CD4-positive, alpha-beta memory T cell (primary cell): ENCODE results near the gene LAMA5. TPM values are rescaled to one million over a fixed set of nuclear protein-coding genes. Genes with fewer than 3 reads are reported as not detected.
"Not testable (repeated sequence)": the region's sequence is repeated elsewhere in the genome, so short reads cannot be mapped to it uniquely, and the experiment has no call there.

Source experiments
- CTCF ChIA-PET: fragments of 350-600 bp; sonication (Branson Sonifier 250); formaldehyde crosslinking; loops from one replicate; lab custom pipeline; 2021; ENCODE audit warnings: inconsistent platforms; ENCODE audit not compliant: partially characterized antibody; lab: Charles Lee
- POLR2A ChIA-PET: fragments of 350-600 bp; sonication (Branson Sonifier 250); formaldehyde crosslinking; loops from one replicate; lab custom pipeline; 2021; ENCODE audit not compliant: partially characterized antibody; lab: Charles Lee
- DNase-seq, 5 donors: peaks; one replicate each; pipeline versions ENCODE4 v3.0.0 to v3.0.0-alpha.2; 2020 to 2022; ENCODE audit warnings: mixed read lengths in 1 of 5
- H3K27ac ChIP-seq: one replicate; pipeline ENCODE4 v1.7.0; 2013; ENCODE audit warnings: low read depth, low read length
- H3K27me3 ChIP-seq: 2 replicates; pipeline ENCODE4 v1.7.0; 2013; ENCODE audit warnings: mild to moderate bottlenecking, low read length, moderate library complexity; ENCODE audit not compliant: insufficient read depth
- H3K36me3 ChIP-seq: 2 replicates; pipeline ENCODE4 v1.7.0; 2013; ENCODE audit warnings: mild to moderate bottlenecking, low read length, moderate library complexity; ENCODE audit not compliant: insufficient read depth
- H3K4me1 ChIP-seq: 2 replicates; pipeline ENCODE4 v1.7.0; 2013; ENCODE audit warnings: mild to moderate bottlenecking, low read length, moderate library complexity; ENCODE audit not compliant: insufficient read depth
- H3K4me3 ChIP-seq, 2 donors: one replicate each; pipeline ENCODE4 v1.7.0; 2013; ENCODE audit warnings: low read length in 2 of 2, mild to moderate bottlenecking in 1 of 2
- H3K9me3 ChIP-seq, 2 donors: one replicate each; pipeline ENCODE4 v1.7.0; 2013; ENCODE audit warnings: low read length in 2 of 2, control low read depth in 1 of 2; ENCODE audit not compliant: control insufficient read depth in 1 of 2
- H3K27ac Mint-ChIP-seq, 7 donors: one replicate each; pipeline ENCODE4 v1.8.0; 2020 to 2021; ENCODE audit warnings: mixed read lengths in 7 of 7, mild to moderate bottlenecking in 6 of 7, inconsistent platforms in 3 of 7, moderate library complexity in 3 of 7
- H3K27me3 Mint-ChIP-seq, 2 donors: one replicate each; pipeline ENCODE4 v1.8.0; 2020 to 2021; ENCODE audit warnings: mixed read lengths in 2 of 2
- H3K36me3 Mint-ChIP-seq, 2 donors: one replicate each; pipeline ENCODE4 v1.8.0; 2020 to 2021; ENCODE audit warnings: mixed read lengths in 2 of 2, inconsistent platforms in 1 of 2, mild to moderate bottlenecking in 1 of 2
- H3K4me1 Mint-ChIP-seq, 4 donors: one replicate each; pipeline ENCODE4 v1.8.0; 2020 to 2021; ENCODE audit warnings: mixed read lengths in 4 of 4, mild to moderate bottlenecking in 1 of 4
- H3K4me3 Mint-ChIP-seq, 8 donors: one replicate each; pipeline ENCODE4 v1.8.0; 2020 to 2021; ENCODE audit warnings: mixed read lengths in 8 of 8, mild to moderate bottlenecking in 7 of 8, moderate library complexity in 6 of 8, inconsistent platforms in 3 of 8
- H3K9me3 Mint-ChIP-seq, 8 donors: one replicate each; pipeline ENCODE4 v1.8.0; 2020 to 2021; ENCODE audit warnings: mixed read lengths in 8 of 8, mild to moderate bottlenecking in 5 of 8, inconsistent platforms in 3 of 8, moderate library complexity in 1 of 8
- intact Hi-C: fragments of 100-400 bp; cut with micrococcal nuclease; formaldehyde crosslinking; loops from one replicate; pipeline ENCODE4 v1.15.1; 2023
- polyA plus RNA-seq, 2 donors: library from polyadenylated mRNA; unstranded; fragments of 300-500 nt; fragmentation: Illumina TruSeq; gene quantifications; one replicate each; pipeline ENCODE4 v1.2.3, GENCODE V29; 2021
- total RNA-seq, 2 experiments: library from RNA; stranded (reverse); gene quantifications; one replicate each; pipeline ENCODE4 v1.2.3, GENCODE V29; 2021

The LAMA5 gene
- total and polyA plus RNA-seq, 4 experiments from 2014 or later = 0.49 TPM; not detected in 3

GRCh38 chr20:62378215-62378614, 11.1 kb upstream of the LAMA5 start:
- Histone ChIP-seq H3K36me3 (no peaks in the 10 kb centered on the region), H3K27me3 (no peaks in the 10 kb centered on the region), H3K9me3 (no peaks in the 10 kb centered on the region), H3K4me3 (no peak overlapping the region), H3K4me1 (no peaks in the 10 kb centered on the region), H3K27ac (no peak overlapping the region)
- POLR2A ChIA-PET = interaction anchor here (2.7 kb wide), 1 partner anchor 9 kb away, joined by 7 read pairs; the partner anchor contains the start of gene RPS21
- intact Hi-C loops = no loop called here
- Mint-ChIP-seq H3K4me1 (peaks cover 6 to 12% (median 9%) of the 10 kb centered on the region in 4 donors), H3K36me3 (peaks cover 8 to 9% of the 10 kb centered on the region in 2 donors), H3K9me3 (no peaks in the 10 kb centered on the region), H3K4me3 (no peak overlapping the region), H3K27me3 (peaks cover 0 to under 1% of the 10 kb centered on the region in 2 donors), H3K27ac (no peak overlapping the region)
- CTCF ChIA-PET = no interaction called here
- DNase-seq = no peak

DNA sequence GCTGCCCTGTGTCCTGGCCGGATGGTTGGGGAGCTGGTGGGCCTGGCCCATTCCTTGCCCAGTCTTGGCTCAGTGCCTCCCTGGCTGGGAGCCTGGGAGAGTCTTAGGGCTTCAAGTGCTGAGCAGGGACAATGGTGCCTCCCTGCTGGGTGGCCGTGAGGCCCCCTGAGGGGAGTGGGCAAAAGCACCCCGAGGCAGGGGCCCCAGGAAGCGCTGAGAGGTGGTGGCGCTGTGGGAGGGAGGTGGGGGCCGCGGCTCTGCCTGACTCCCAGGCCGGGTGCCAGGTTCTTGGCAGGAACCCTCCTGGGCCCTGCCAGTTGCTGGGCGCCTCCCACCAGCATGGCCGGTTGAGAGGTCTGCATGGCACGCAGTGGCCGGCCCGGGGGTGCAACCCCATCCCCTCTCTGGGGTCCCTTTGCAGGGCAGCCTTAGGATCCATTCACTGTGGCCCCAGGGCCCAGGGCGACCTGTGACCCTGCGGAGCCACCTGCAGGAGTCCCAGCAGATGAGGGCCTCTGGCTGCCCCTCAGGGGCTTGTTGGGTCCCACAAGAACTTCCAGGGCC, 10.6 kb upstream of the LAMA5 start:
- peaks cover 6 to 8% of the 10 kb centered on the region in 2 donors for H3K36me3 Mint-ChIP-seq
- H3K27ac ChIP-seq = no peak overlapping the region
- no peak for DNase-seq
- no peaks in the 10 kb centered on the region for H3K4me1 ChIP-seq
- H3K27me3 ChIP-seq = no peaks in the 10 kb centered on the region
- peaks cover 3 to 11% (median 6%) of the 10 kb centered on the region in 4 donors for H3K4me1 Mint-ChIP-seq
- intact Hi-C loops = no loop called here
- no peak overlapping the region for H3K4me3 ChIP-seq
- H3K27me3 Mint-ChIP-seq = peaks cover 2 to 4% of the 10 kb centered on the region in 2 donors
- no peaks in the 10 kb centered on the region for H3K9me3 ChIP-seq
- ChIA-PET CTCF (no interaction called here), POLR2A (interaction anchor here (2.7 kb wide), 1 partner anchor 9 kb away, joined by 7 read pairs; the partner anchor contains the start of gene RPS21)
- no peak overlapping the region for H3K4me3 Mint-ChIP-seq
- no peak overlapping the region for H3K27ac Mint-ChIP-seq
- no peaks in the 10 kb centered on the region for H3K9me3 Mint-ChIP-seq
- H3K36me3 ChIP-seq = no peaks in the 10 kb centered on the region

- CTCF ChIA-PET = no interaction called here
- H3K36me3 Mint-ChIP-seq = peaks cover 3 to 4% of the 10 kb centered on the region in 2 donors
- Histone ChIP-seq H3K27ac (no peak overlapping the region), H3K4me1 (no peaks in the 10 kb centered on the region), H3K9me3 (no peaks in the 10 kb centered on the region), H3K36me3 (no peaks in the 10 kb centered on the region), H3K4me3 (no peak overlapping the region), H3K27me3 (no peaks in the 10 kb centered on the region)
- H3K9me3 Mint-ChIP-seq = no peaks in the 10 kb centered on the region
- H3K27ac Mint-ChIP-seq = no peak overlapping the region
- POLR2A ChIA-PET = interaction anchor here (2.7 kb wide), 1 partner anchor 10 kb away, joined by 7 read pairs; the partner anchor contains the start of gene RPS21
- intact Hi-C loops = no loop called here
- peaks cover 0 to 8% (median 3%) of the 10 kb centered on the region in 4 donors for H3K4me1 Mint-ChIP-seq
- DNase-seq = no peak
- H3K4me3 Mint-ChIP-seq = no peak overlapping the region
- peaks cover 2 to 4% of the 10 kb centered on the region in 2 donors for H3K27me3 Mint-ChIP-seq
Measured at GRCh38 chr20:62377064-62377461, 10.0 kb upstream of the LAMA5 start.

DNA sequence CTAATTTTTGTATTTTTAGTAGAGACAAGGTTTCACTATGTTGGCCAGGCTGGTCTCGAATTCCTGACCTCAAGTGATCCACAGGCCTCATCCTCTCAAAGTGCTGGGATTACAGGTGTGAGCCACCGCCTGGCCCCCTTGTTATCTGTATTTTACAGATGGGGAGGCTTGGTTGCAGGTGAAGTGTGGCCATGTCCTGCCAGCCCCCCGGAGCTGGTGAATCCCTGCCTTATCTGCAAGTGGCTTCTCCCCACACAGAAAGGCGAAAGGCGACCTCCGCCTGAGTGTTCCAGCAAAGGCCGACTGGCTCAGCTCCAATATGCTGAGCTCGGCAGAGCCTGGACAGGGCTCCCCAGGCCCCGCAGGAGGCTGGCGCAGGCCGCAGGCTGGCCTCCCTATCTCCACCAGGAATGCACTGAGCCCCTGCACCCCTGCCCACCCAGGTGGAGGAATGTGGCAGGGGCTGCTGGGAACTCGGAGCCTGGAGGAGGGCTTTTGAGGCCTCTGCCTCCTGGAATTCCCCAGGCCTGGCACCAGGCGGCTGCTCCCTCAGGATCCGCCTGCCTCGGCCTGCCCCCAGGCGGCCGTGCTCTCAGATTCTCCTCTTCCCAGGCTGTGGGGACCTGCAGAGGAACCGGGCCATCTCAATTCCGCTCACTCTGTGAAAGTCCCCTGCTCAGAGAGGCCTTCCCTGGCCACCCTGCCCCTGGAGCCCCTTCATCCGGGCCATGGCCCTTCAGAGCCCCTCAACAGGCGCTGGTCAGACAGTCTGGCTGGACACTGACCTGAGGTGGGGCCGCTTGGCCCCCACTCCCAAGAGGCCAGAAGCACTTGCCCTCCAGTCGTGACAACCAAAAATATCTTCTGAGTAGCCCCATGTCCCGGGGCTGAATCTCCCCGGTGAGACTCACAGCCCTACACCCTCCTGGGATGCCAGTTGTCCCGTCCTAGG, 9.3 kb upstream of the LAMA5 start:
- H3K4me3 ChIP-seq = no peak overlapping the region
- no peaks in the 10 kb centered on the region for H3K9me3 Mint-ChIP-seq
- H3K4me3 Mint-ChIP-seq = no peak overlapping the region
- DNase-seq = no peak
- no peaks in the 10 kb centered on the region for H3K36me3 ChIP-seq
- no peaks in the 10 kb centered on the region for H3K36me3 Mint-ChIP-seq
- H3K27ac Mint-ChIP-seq = no peak overlapping the region
- intact Hi-C loops = no loop called here
- peaks cover 2 to 4% of the 10 kb centered on the region in 2 donors for H3K27me3 Mint-ChIP-seq
- H3K9me3 ChIP-seq = no peaks in the 10 kb centered on the region
- CTCF ChIA-PET = no interaction called here
- POLR2A ChIA-PET = interaction anchor here (2.7 kb wide), 1 partner anchor 11 kb away, joined by 7 read pairs; the partner anchor contains the start of gene RPS21
- no peaks in the 10 kb centered on the region for H3K27me3 ChIP-seq
- H3K27ac ChIP-seq = no peak overlapping the region
- H3K4me1 Mint-ChIP-seq = peaks cover 0 to 4% (median 0%) of the 10 kb centered on the region in 4 donors
- no peaks in the 10 kb centered on the region for H3K4me1 ChIP-seq

- Histone ChIP-seq H3K36me3 (no peaks in the 10 kb centered on the region), H3K27ac (no peak overlapping the region), H3K9me3 (no peaks in the 10 kb centered on the region), H3K27me3 (no peaks in the 10 kb centered on the region), H3K4me1 (no peaks in the 10 kb centered on the region), H3K4me3 (no peak overlapping the region)
- peaks cover 0 to 4% (median 0%) of the 10 kb centered on the region in 4 donors for H3K4me1 Mint-ChIP-seq
- no peak for DNase-seq
- peak overlapping the region in 1 of 7 donors; percentile 13 for H3K27ac Mint-ChIP-seq
- intact Hi-C loops = no loop called here
- ChIA-PET CTCF (interaction anchor here (1.3 kb wide), 1 partner anchor 8 kb away, joined by 3 read pairs; no protein-coding TSS in a partner anchor), POLR2A (no interaction called here)
- H3K9me3 Mint-ChIP-seq = no peaks in the 10 kb centered on the region
- peaks cover 2 to 5% of the 10 kb centered on the region in 2 donors for H3K27me3 Mint-ChIP-seq
- H3K36me3 Mint-ChIP-seq = no peaks in the 10 kb centered on the region
- H3K4me3 Mint-ChIP-seq = no peak overlapping the region
Measured at GRCh38 chr20:62374331-62375152, 7.4 kb upstream of the LAMA5 start.

DNA sequence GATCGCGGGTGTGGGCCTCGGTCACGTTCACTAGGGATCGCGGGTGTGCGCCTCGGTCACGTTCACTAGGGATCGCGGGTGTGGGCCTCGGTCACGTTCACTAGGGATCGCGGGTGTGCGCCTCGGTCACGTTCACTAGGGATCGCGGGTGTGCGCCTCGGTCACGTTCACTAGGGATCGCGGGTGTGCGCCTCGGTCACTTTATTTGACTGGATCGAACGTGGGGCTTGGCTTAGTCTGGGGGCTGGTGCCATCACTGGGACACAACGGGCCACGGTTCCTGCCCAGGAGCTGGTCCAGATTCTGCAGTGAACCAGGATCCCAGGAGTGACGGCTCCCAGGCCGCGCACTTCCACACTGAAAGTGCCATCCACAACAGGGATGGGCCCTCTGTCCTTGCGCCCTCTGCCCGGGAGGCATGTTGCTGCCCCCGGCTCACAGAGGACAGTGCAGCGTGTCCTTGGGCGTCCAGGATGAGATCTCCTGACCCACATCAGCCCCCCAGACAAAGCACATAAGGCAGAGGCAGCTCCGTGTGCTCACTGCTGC, 6.6 kb upstream of the LAMA5 start:
- H3K9me3 Mint-ChIP-seq, H3K4me3 ChIP-seq, H3K27ac Mint-ChIP-seq, H3K27ac ChIP-seq, H3K9me3 ChIP-seq, H3K36me3 Mint-ChIP-seq, H3K27me3 ChIP-seq, H3K27me3 Mint-ChIP-seq, H3K4me1 ChIP-seq, H3K36me3 ChIP-seq, intact Hi-C loops, H3K4me3 Mint-ChIP-seq, DNase-seq, POLR2A ChIA-PET, H3K4me1 Mint-ChIP-seq: not testable (repeated sequence)
- CTCF ChIA-PET = interaction anchor here (1.3 kb wide), 1 partner anchor 9 kb away, joined by 3 read pairs; no protein-coding TSS in a partner anchor
